SJCRH30 (cell line): ENCODE measurements around the gene ARHGAP8. TPM values are rescaled to one million over a fixed set of nuclear protein-coding genes. Genes with fewer than 3 reads are reported as not detected.

ENCODE experiments used
- DNase-seq, 2 experiments: peaks; one replicate each; pipeline ENCODE4 v3.0.0-alpha.2; 2015 to 2020
- H3K27ac ChIP-seq: fragments of 250-450 bp; sonication (Bioruptor Pico); 2 replicates; pipeline ENCODE4 v1.5.1; 2020; ENCODE audit warnings: mild to moderate bottlenecking, moderate library complexity
- H3K27me3 ChIP-seq: fragments of 250-450 bp; sonication (Bioruptor Pico); 2 replicates; pipeline ENCODE4 v1.5.1; 2020; ENCODE audit warnings: mild to moderate bottlenecking, moderate library complexity
- H3K36me3 ChIP-seq: fragments of 250-450 bp; sonication (Bioruptor Pico); 2 replicates; pipeline ENCODE4 v1.5.1; 2020; ENCODE audit warnings: mild to moderate bottlenecking, moderate library complexity
- H3K4me1 ChIP-seq: fragments of 250-450 bp; sonication (Bioruptor Pico); 2 replicates; pipeline ENCODE4 v1.5.1; 2020; ENCODE audit warnings: mild to moderate bottlenecking, moderate library complexity
- H3K4me3 ChIP-seq: fragments of 250-450 bp; sonication (Bioruptor Pico); 2 replicates; pipeline ENCODE4 v1.5.1; 2020; ENCODE audit warnings: mild to moderate bottlenecking, moderate library complexity
- H3K9me3 ChIP-seq: fragments of 250-450 bp; sonication (Bioruptor Pico); replicated peaks from 2 replicates; pipeline ENCODE4 v1.5.1; 2020; ENCODE audit warnings: mild to moderate bottlenecking, moderate library complexity
- total RNA-seq: library from RNA; depleted of rRNA; stranded (reverse); fragments of >200 nt; shearing (Covaris generic); gene quantifications from 2 replicates; pipeline ENCODE4 v1.2.3, GENCODE V29; 2014

ARHGAP8 gene
- total RNA-seq, 1 experiment from 2014 or later, result 32.4 TPM

DNA sequence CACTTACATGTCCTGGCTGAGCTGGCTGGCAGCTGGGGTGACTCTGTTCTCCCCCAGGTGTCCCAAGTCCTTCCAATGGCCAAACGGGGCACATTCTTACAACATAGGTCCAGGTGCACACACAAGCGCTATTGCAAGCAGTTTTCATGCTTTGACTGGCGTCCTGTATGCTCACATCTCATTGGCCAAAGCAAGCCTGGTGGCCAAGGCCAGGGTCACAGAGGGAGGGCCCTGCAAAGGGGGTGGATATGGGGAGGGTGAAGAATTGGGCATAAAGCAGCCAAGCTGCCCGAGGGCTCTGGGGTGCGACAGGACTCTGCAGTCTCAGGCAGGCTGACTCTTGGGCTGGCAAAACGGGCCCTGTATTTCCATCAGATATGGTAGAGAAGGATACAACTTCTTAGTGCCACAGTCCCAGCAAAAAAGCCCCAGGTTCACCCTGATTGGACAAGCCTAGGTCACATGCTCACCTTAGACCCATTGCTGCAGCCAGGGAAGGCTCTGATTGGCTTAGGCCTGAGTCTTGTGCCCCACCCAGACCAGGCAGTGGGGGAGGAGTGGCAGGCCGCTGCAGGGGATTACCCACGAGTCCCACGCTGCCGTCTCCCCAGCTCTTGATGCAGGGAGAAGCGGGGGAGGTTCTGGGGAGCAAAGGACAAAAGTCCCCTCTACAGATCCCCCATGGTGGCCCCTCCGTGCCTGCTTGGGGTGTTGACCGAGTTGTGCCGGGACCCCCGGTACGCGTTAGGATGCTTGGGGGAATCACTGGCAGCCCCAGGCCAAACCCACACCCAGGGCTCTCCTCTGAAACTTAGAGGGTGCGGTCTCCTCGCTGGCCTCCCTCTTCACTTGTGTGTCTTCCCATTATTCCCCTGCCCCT lies 110.8 kb downstream of the ARHGAP8 start:
- peak in 1 of 2 experiments; percentile 30 for DNase-seq
- H3K27ac ChIP-seq, result no peak overlapping the region
- H3K4me3 ChIP-seq, result no peak overlapping the region
- H3K36me3 ChIP-seq, result no peaks in the 10 kb centered on the region
- no peaks in the 10 kb centered on the region for H3K9me3 ChIP-seq
- peaks cover 23% of the 10 kb centered on the region for H3K4me1 ChIP-seq
- H3K27me3 ChIP-seq, result no peaks in the 10 kb centered on the region

DNA sequence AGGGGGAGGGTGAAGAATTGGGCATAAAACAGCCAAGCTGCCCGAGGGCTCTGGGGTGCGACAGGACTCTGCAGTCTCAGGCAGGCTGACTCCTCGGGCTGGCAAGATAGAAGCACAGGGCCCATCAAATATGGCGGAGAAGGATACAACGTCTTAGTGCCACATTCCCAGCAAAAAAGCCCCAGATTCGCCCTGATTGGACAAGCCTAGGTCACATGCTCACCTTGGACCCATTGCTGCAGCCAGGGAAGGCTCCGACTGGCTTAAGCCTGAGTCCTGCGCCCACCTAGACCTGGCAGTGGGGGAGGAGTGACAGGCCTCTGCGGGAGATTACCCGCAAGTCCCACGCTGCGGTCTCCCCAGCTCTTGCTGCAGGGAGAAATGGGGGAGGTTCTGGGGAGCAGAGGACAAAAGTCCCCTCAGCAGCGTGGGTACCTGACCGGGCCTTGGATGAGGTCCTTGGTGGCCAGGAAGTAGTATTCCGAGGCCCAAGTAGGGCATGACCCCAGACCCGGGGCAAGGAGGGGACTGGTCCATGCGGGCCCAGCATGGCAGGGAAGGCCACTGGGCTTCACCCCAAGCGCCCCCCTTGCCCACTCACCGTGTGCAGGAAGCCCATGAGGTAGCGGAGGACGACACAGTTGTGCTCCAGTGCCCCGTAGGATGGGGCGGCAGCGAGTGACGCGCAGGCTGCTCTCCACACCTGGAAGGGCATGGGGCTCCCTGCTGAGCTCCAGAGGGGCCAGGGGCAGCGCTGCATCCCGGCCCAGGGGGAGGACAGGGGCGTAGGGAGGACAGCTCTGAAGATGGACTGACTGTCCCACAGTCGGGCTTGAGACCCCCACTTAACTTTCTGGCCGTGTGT lies 113.0 kb downstream of the ARHGAP8 start:
- no peak for DNase-seq
- Histone ChIP-seq H3K27ac (no peak overlapping the region), H3K27me3 (no peaks in the 10 kb centered on the region), H3K36me3 (no peaks in the 10 kb centered on the region), H3K4me1 (peaks cover 32% of the 10 kb centered on the region), H3K4me3 (no peak overlapping the region), H3K9me3 (no peaks in the 10 kb centered on the region)

DNA sequence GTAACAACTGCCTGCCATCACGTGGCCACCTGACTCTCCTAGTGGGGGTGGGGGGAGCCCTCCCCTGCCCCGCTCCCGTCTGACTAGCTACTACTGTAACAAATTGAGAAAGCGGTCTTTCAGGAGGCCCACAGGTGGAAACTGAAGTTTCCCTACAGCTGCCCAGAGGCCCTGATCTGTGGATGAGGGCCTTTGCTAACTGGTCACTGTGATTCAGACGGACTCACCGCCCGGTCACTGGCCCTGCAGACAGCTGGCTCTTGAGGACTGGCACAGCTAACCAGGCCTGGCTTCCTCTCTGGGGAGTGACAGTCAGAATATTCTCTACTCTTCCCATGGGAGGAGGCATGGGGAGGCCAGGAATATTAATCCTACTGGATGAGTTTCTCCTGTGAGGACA lies 116.8 kb downstream of the ARHGAP8 start:
- DNase-seq, result peak; percentile 81 to 89
- no peaks in the 10 kb centered on the region for H3K36me3 ChIP-seq
- no peaks in the 10 kb centered on the region for H3K27me3 ChIP-seq
- no peak overlapping the region for H3K4me3 ChIP-seq
- peaks cover 22% of the 10 kb centered on the region for H3K4me1 ChIP-seq
- H3K9me3 ChIP-seq, result peaks cover 4% of the 10 kb centered on the region; the same call in 1 of the 2 replicates
- H3K27ac ChIP-seq, result peak overlapping the region; percentile 90

DNA sequence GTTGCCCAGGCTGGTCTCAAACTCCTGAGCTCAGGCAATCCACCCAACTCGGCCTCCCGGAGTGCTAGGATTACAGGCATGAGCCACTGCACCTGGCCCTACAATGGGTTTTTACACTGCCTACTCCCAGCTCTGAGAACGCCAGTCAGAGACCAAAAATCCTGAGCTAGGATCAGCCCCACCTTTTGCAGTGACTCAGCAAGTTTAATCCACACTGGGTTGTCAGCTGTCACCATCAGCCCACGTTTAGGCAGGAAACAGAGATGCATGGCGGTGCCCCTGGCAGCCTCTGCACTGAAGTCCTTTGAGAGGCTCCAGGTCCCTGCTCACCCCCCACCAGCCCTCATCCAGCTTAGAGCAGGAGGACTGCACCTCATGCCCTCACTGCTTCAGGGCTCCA lies 117.6 kb downstream of the ARHGAP8 start:
- Histone ChIP-seq H3K36me3 (no peaks in the 10 kb centered on the region), H3K9me3 (peaks cover 4% of the 10 kb centered on the region; the same call in 1 of the 2 replicates), H3K4me1 (peaks cover 22% of the 10 kb centered on the region), H3K4me3 (no peak overlapping the region), H3K27ac (peak overlapping the region; percentile 90), H3K27me3 (no peaks in the 10 kb centered on the region)
- peak; percentile 79 to 90 for DNase-seq

GRCh38 chr22:44871782-44872181 lies 119.4 kb downstream of the ARHGAP8 start:
- Histone ChIP-seq H3K4me1 (peaks cover 22% of the 10 kb centered on the region), H3K36me3 (no peaks in the 10 kb centered on the region), H3K4me3 (no peak overlapping the region), H3K27me3 (no peaks in the 10 kb centered on the region), H3K9me3 (peaks cover 4% of the 10 kb centered on the region; the same call in 1 of the 2 replicates), H3K27ac (no peak overlapping the region)
- no peak for DNase-seq

DNA sequence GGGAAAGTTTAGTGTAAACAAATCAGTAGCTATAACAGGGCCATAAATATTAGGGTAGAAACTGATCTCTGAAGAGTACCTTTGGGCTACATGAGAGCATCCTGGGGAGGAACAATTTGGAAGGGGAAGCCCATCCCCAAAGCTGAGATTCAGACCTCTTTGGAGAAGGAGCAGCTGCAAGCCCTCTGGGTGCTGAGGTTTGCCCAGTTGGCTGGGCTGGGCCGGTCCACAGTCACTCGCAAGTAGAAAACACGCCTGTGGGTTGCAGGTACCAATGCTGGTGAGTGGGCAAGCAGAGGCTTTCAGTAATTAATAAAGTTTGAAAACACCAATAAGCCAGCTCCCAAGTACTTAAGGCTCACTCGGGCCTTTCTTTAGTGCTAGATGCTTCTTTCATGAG lies 124.5 kb downstream of the ARHGAP8 start:
- no peaks in the 10 kb centered on the region for H3K27me3 ChIP-seq
- no peaks in the 10 kb centered on the region for H3K9me3 ChIP-seq
- no peak for DNase-seq
- no peak overlapping the region for H3K27ac ChIP-seq
- no peaks in the 10 kb centered on the region for H3K4me1 ChIP-seq
- no peaks in the 10 kb centered on the region for H3K36me3 ChIP-seq
- H3K4me3 ChIP-seq, result no peak overlapping the region

DNA sequence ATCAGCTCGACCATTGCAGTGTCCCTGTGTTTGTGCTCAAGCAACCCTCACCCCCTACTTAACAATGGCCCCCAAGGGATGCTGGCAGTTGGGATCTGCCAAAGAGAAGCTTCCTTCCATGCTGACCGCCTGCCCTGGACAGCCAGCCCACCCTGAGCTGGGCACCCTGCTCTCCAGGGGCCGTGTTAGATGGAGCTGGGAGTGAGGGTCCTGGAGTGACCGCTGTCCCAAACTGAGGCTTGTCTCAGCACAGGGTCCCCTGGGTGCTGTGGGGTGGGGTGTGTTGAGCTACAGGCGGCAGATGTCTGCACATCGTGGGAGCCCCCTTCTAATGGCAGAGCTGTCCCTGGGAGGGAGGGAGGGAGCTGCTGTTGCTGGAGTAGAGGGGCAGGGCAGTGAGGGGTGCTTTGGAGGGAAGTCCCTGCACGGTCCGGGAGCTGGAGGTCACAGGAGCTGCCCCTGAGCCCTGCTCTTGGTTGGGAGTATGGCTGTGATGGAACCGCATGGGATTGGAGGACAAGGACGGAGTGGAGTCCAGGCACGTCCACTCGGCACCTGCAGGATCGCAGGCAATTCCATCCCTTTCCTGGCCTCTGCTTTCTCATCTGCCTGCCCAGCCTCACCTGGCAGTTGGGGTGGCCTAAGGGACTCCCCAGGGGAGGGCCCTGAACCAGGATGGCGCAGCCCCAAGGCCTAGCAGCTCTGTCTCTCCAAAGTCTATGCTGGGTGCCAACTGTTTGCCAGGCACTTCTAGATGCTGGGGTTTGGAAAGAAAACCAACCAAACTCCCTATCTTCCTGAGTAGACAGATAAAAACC lies 126.3 kb downstream of the ARHGAP8 start:
- Histone ChIP-seq H3K4me3 (no peak overlapping the region), H3K27ac (no peak overlapping the region), H3K4me1 (no peaks in the 10 kb centered on the region), H3K36me3 (no peaks in the 10 kb centered on the region), H3K9me3 (no peaks in the 10 kb centered on the region), H3K27me3 (no peaks in the 10 kb centered on the region)
- no peak for DNase-seq

DNA sequence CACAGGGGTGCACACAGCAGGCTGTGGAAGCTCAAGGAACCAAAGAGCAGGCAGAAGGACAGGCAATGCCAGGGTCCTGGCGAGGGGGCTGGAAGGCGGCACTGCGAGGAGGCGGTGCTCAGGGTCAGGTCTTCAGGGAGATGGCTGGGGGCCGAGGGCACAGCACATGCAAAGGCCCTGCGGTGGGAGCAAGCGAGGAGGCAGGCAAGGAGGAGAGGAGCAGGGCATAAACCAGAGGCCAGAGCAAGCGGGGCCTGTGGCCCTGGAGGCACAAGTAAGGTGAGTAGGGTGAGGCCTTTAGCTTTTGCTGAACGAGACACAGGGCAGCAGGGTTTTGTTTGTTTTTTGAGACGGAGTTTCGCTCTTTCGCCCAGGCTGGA lies 126.9 kb downstream of the ARHGAP8 start:
- Histone ChIP-seq H3K4me1 (no peaks in the 10 kb centered on the region), H3K36me3 (no peaks in the 10 kb centered on the region), H3K27ac (no peak overlapping the region), H3K9me3 (no peaks in the 10 kb centered on the region), H3K4me3 (no peak overlapping the region), H3K27me3 (no peaks in the 10 kb centered on the region)
- no peak for DNase-seq

DNA sequence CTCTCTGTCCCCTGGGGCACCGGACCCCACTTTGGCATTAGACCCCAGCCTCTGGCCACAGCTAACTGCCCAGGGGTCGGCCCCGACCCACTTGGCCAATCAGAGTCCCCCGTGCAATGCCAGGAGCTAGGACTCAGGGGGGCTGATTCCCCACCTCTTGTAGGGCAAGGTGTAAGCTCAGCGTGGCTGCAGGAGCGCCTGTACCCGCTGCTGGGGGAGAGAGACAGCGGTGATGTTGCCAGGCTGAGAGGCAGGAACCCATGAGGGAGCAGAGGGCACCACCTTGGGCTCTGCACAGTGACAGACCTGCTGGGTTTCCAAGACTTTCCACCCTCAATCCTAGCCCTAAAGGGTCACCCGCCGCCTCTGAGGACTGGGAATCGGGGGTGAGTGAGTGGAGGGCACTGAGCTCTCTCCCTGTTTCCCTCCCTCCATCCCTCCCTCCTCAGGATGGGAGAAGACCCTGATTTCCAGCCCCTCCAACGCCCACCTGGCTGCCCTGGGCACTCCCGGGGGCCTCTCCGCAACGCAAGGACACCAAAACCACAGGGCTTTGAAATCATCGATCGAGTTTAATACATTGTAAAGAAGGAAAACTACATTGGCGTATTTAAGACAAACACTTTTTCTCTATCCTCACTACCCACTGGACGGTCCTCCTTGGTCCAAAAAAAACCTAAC lies 128.4 kb downstream of the ARHGAP8 start:
- Histone ChIP-seq H3K9me3 (no peaks in the 10 kb centered on the region), H3K27me3 (no peaks in the 10 kb centered on the region), H3K4me3 (no peak overlapping the region), H3K4me1 (no peaks in the 10 kb centered on the region), H3K36me3 (no peaks in the 10 kb centered on the region), H3K27ac (no peak overlapping the region)
- no peak for DNase-seq

DNA sequence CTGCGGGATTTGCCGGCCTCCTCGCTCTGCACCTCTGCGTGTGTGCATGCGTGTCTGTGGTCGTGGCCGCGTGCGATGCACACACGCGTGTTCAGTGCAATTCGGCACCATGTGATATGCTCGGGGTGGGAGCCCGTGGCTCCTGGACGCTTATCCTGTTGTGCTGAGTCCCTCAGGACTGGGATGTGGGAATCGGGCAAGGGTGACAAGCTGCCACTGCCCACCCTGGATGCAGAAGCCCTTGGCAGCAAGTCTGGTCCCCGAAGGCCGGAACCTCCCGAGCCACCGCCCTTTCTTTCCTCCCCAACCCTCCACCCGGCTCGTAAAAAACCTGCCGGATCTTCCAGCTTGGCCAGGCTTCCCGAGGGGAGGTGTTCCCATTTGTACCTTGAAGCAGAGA lies 129.2 kb downstream of the ARHGAP8 start:
- Histone ChIP-seq H3K27me3 (no peaks in the 10 kb centered on the region), H3K4me1 (no peaks in the 10 kb centered on the region), H3K36me3 (no peaks in the 10 kb centered on the region), H3K9me3 (no peaks in the 10 kb centered on the region), H3K4me3 (no peak overlapping the region), H3K27ac (no peak overlapping the region)
- no peak for DNase-seq

DNA sequence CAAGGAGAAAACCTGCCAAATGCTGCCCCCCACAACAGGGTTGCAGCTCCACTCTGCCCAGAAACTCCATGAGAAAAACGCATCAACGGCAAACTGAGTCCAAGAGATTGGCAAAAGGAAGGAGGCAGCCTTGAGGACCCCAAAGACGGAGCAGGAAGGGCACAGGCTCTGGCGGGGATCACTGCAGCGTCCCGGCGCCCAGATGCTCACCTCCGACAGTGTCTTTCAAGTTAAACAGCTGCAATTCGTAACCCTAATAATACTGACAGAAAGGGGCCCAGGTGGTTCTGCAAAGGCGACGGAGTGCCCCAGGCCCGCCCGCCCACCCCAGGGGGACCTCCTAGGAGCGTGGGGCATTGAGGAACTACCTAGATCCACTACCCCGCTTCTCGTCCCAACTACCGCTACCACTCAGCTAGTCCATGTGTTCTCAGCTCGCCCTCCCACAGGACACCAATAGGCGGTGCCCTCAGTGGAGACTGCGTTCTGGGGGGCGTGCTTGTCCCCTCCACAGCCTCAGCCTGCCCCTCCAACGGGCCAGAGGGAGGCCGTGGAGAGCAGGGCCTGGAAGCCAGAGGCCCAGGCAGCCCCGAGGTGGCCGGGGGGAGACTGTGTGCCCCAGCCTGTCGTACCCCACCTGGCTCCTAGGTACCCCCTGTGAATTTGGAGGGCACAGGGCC lies 130.0 kb downstream of the ARHGAP8 start:
- H3K4me1 ChIP-seq, result no peaks in the 10 kb centered on the region
- DNase-seq, result no peak
- H3K27ac ChIP-seq, result no peak overlapping the region
- H3K9me3 ChIP-seq, result no peaks in the 10 kb centered on the region
- no peaks in the 10 kb centered on the region for H3K27me3 ChIP-seq
- H3K4me3 ChIP-seq, result no peak overlapping the region
- H3K36me3 ChIP-seq, result no peaks in the 10 kb centered on the region

- Histone ChIP-seq H3K4me1 (no peaks in the 10 kb centered on the region), H3K27ac (no peak overlapping the region), H3K9me3 (no peaks in the 10 kb centered on the region), H3K36me3 (no peaks in the 10 kb centered on the region), H3K27me3 (no peaks in the 10 kb centered on the region), H3K4me3 (no peak overlapping the region)
- DNase-seq, result peak in 1 of 2 experiments; percentile 24
These were observed 130.6 kb downstream of the ARHGAP8 start for GRCh38 chr22:44883011-44883421.

DNA sequence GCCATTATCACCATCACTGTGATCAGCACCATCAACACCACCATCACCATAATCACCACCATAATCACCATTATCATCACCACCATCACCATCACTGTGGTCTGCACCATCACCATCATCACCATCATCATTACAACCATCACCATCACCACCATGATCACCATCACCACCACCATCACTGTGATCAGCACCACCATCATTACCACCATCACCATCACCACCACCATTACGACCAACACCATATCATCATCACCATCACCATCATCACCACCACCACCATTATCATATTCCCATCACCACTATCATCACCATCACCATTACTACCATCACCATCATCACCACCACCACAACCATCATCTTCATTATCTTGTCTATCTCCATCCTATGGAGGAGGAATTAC lies 132.2 kb downstream of the ARHGAP8 start:
- H3K9me3 ChIP-seq, result no peaks in the 10 kb centered on the region
- H3K27me3 ChIP-seq, result no peaks in the 10 kb centered on the region
- no peaks in the 10 kb centered on the region for H3K36me3 ChIP-seq
- no peaks in the 10 kb centered on the region for H3K4me1 ChIP-seq
- no peak overlapping the region for H3K4me3 ChIP-seq
- no peak for DNase-seq
- H3K27ac ChIP-seq, result no peak overlapping the region
